PC-9 (cell line): ENCODE results near the gene MAT2A.

Experiments used
- CTCF ChIP-seq: fragments of 200-600 bp; sonication (generic); conservative IDR thresholded peaks from 2 replicates; pipeline ENCODE4 v1.6.1; 2017; ENCODE audit warnings: mixed run types, antibody characterized with exemption, mild to moderate bottlenecking, moderate library complexity
- EZH2 ChIP-seq: fragments of 200-600 bp; sonication (generic); IDR thresholded peaks from 2 replicates; pipeline ENCODE4 v1.8.0; 2017; ENCODE audit warnings: antibody characterized with exemption, low read depth

GRCh38 chr2:85588236-85588635, 49.3 kb downstream of the MAT2A start:
- TF ChIP-seq CTCF: no peak
- TF ChIP-seq EZH2: no peak
